A673 (cell line): ENCODE results near the gene SMAP2.

Source experiments
- CTCF ChIP-seq: fragments of 300-800, 200-600 bp; sonication (generic); conservative IDR thresholded peaks from 2 replicates; pipeline ENCODE4 v1.5.1; 2017; ENCODE audit warnings: low read depth, mild to moderate bottlenecking, antibody characterized with exemption, low read length, moderate library complexity, mixed read lengths
- EZH2 ChIP-seq: fragments of 200-600 bp; sonication (generic); IDR thresholded peaks from 2 replicates; pipeline ENCODE4 v1.6.1; 2017; ENCODE audit warnings: borderline replicate concordance, low read depth, mild to moderate bottlenecking, mixed read lengths, antibody characterized with exemption, low read length; ENCODE audit not compliant: poor library complexity, severe bottlenecking

- TF ChIP-seq CTCF = 0 out of 2 replicates have a peak, but pooled peaks have one; percentile 27
- no peak for TF ChIP-seq EZH2
Measured at GRCh38 chr1:40363721-40364120, 9.8 kb upstream of the SMAP2 start.
